WERI-Rb-1 (cell line): Measurements from ENCODE around the gene INF2.
A peak's percentile ranks its signal among the peaks of the same experiment; 100 is the strongest.

Source experiments
- DNase-seq: peaks from one replicate; pipeline ENCODE4 v3.0.0-alpha.2; 2020
- H3K27ac ChIP-seq: fragments of 250-450 bp; sonication (Bioruptor Pico); 2 replicates; pipeline ENCODE4 v1.5.1; 2020; ENCODE audit warnings: mild to moderate bottlenecking, moderate library complexity
- H3K27me3 ChIP-seq: fragments of 250-450 bp; sonication (Bioruptor Pico); 2 replicates; pipeline ENCODE4 v1.5.1; 2021; ENCODE audit warnings: mild to moderate bottlenecking, low read depth, moderate library complexity; ENCODE audit not compliant: insufficient read depth, severe bottlenecking
- H3K36me3 ChIP-seq: fragments of 250-450 bp; sonication (Bioruptor Pico); 2 replicates; pipeline ENCODE4 v1.5.1; 2020; ENCODE audit warnings: mild to moderate bottlenecking, moderate library complexity
- H3K4me3 ChIP-seq: 2 replicates; pipeline ENCODE4 v1.5.1; 2011; ENCODE audit warnings: low read depth, mild to moderate bottlenecking, control low read depth, low read length
- H3K9me3 ChIP-seq: fragments of 250-450 bp; sonication (Bioruptor Pico); 2 replicates; pipeline ENCODE4 v1.5.1; 2021; ENCODE audit warnings: mild to moderate bottlenecking, moderate library complexity; ENCODE audit not compliant: severe bottlenecking
- CTCF ChIP-seq: IDR thresholded peaks from 2 replicates; pipeline ENCODE4 v1.5.1; 2011; ENCODE audit warnings: low read depth, mild to moderate bottlenecking, control low read depth, inconsistent platforms, low read length

The INF2 gene

DNA sequence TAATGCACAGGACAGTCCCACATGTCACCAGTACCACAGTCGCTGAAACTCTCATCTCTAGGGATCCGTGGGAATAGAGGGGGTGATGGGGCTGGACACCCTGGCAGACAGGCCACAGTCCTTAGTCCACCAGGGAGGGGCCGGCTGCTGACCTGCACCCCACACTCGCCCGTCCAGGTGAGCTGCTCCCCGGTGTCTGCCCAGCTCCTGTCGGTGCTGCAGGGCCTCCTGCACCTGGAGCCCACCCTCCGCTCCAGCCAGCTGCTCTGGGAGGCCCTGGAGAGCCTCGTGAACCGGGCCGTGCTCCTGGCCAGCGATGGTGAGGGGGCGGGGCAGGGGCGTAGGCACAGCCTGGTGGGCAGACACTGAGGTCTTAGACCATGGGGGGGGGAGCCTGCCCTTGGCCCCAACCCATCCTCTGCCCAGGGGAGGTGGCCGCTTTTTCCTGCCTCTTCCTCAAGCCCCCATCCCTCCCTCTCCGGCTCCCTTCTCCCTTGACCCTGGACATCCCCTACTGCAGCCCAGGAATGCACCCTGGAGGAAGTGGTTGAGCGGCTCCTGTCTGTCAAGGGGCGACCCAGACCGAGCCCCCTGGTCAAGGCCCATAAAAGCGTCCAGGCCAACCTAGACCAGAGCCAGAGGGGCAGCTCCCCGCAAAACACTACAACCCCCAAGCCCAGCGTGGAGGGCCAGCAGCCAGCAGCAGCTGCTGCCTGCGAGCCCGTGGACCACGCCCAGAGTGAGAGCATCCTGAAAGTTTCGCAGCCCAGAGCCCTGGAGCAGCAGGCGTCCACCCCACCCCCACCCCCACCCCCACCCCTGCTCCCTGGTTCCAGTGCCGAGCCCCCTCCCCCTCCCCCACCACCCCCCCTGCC is 17.6 kb downstream of the INF2 start:
- no peak for TF ChIP-seq CTCF
- Histone ChIP-seq H3K27ac (no peak overlapping the region), H3K4me3 (no peak overlapping the region), H3K27me3 (no peaks in the 10 kb centered on the region), H3K36me3 (peaks cover 44% of the 10 kb centered on the region), H3K9me3 (no peaks in the 10 kb centered on the region)
- DNase-seq: no peak

- Histone ChIP-seq H3K36me3 (peaks cover 50% of the 10 kb centered on the region), H3K4me3 (no peak overlapping the region), H3K9me3 (no peaks in the 10 kb centered on the region), H3K27ac (no peak overlapping the region), H3K27me3 (no peaks in the 10 kb centered on the region)
- TF ChIP-seq CTCF: no peak
- DNase-seq: no peak
Measured at GRCh38 chr14:104707608-104708595, 18.5 kb downstream of the INF2 start.

DNA sequence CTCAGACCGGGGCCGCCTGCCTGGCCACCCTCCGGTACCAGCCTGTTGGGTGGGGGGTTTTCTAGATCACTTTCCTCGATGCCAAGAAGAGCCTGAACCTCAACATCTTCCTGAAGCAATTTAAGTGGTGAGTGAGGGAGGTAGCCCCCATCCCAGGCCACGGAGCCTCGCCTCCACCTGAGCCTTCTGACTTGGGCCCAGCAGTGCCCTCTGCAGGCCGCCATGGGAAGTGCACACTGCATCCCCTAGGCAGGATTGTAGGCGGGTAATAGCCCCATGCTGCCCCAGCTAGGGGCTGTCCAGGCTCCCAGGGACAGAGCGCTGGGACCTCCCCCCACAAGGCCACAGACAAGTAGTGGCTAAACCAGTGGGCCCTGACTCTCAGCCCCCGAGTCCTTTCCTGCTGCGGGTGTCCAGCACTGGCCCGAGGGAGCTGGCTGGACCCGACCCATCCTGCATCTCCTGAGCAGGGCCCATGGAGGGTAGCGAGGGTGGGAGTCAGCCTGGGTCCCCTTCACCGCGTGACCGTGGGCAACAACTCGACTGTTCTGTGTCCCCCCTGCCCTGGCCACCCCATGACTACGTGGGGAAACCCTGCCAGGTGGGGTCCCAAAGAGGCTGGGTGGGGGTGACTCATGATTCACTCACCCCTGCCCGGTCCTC is 19.3 kb downstream of the INF2 start:
- Histone ChIP-seq H3K27me3 (no peaks in the 10 kb centered on the region), H3K4me3 (no peak overlapping the region), H3K27ac (no peak overlapping the region), H3K36me3 (peaks cover 41% of the 10 kb centered on the region), H3K9me3 (no peaks in the 10 kb centered on the region)
- peak; percentile 95 for TF ChIP-seq CTCF
- peak; percentile 78 for DNase-seq

- H3K9me3 ChIP-seq: no peaks in the 10 kb centered on the region
- DNase-seq: no peak
- no peak overlapping the region for H3K4me3 ChIP-seq
- TF ChIP-seq CTCF: no peak
- no peak overlapping the region for H3K27ac ChIP-seq
- H3K27me3 ChIP-seq: no peaks in the 10 kb centered on the region
- peaks cover 34% of the 10 kb centered on the region for H3K36me3 ChIP-seq
Measured at GRCh38 chr14:104709387-104710039, 20.1 kb downstream of the INF2 start.

- no peak for DNase-seq
- no peak overlapping the region for H3K27ac ChIP-seq
- H3K36me3 ChIP-seq: peaks cover 28% of the 10 kb centered on the region
- H3K4me3 ChIP-seq: no peak overlapping the region
- H3K27me3 ChIP-seq: no peaks in the 10 kb centered on the region
- TF ChIP-seq CTCF: no peak
- H3K9me3 ChIP-seq: no peaks in the 10 kb centered on the region
Measured at GRCh38 chr14:104710071-104710735, 20.8 kb downstream of the INF2 start.
